OCI-LY7 (cell line): Measurements from ENCODE around the gene WDR7.
A peak's percentile ranks its signal among the peaks of the same experiment; 100 is the strongest.

Experiments
- EZH2phosphoT487 ChIP-seq: fragments of 200-600 bp; sonication (generic); IDR thresholded peaks from 2 replicates; pipeline ENCODE4 v1.6.1; 2018; ENCODE audit warnings: low read depth, borderline replicate concordance, mild to moderate bottlenecking, mixed run types, antibody characterized with exemption, low read length, moderate library complexity, mixed read lengths
- TF ChIP-seq, protein P1 (sequence below): fragments of 200-600 bp; sonication (generic); conservative IDR thresholded peaks from 2 replicates; pipeline ENCODE4 v1.5.1; 2014; ENCODE audit warnings: mild to moderate bottlenecking, antibody characterized with exemption, low read length, moderate library complexity, mixed read lengths

DNA sequence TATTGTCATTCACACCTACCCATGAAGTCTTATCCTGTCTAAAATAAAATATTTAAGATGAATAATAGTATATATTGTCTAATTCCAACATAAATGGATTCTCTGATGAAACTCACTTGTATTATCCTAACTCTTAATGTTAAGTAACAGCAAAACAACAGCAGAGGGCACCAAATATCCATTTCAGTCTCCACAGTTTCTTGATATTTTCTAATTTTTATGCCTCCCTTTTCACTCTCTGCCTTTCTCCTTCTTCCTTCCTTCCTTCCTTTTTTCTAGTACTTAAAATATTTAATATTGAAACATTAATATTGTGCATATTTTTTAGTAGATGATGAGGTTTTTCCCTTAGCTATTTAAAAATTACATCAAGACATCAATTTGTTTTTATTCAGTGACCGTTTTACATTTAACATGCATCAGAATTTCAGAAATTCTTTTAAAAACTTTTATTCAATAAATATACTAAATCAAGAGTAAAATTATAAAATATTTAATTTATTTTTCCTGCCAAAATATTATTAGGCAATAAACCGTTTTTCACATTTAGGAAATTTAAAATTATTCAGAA is 97.6 kb downstream of the WDR7 start:
- TF ChIP-seq, protein P1, sequence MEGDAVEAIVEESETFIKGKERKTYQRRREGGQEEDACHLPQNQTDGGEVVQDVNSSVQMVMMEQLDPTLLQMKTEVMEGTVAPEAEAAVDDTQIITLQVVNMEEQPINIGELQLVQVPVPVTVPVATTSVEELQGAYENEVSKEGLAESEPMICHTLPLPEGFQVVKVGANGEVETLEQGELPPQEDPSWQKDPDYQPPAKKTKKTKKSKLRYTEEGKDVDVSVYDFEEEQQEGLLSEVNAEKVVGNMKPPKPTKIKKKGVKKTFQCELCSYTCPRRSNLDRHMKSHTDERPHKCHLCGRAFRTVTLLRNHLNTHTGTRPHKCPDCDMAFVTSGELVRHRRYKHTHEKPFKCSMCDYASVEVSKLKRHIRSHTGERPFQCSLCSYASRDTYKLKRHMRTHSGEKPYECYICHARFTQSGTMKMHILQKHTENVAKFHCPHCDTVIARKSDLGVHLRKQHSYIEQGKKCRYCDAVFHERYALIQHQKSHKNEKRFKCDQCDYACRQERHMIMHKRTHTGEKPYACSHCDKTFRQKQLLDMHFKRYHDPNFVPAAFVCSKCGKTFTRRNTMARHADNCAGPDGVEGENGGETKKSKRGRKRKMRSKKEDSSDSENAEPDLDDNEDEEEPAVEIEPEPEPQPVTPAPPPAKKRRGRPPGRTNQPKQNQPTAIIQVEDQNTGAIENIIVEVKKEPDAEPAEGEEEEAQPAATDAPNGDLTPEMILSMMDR = peak; percentile 68
- no peak for TF ChIP-seq EZH2phosphoT487
